Posterior vena cava (tissue), 2 donors: ENCODE results near the gene EDC4. TPM values are rescaled to one million over a fixed set of nuclear protein-coding genes. Genes with fewer than 3 reads are reported as not detected.
"Not testable (repeated sequence)": the region's sequence is repeated elsewhere in the genome, so short reads cannot be mapped to it uniquely, and the experiment has no call there.

Source experiments
- DNase-seq: peaks from one replicate; pipeline ENCODE4 v3.0.0-alpha.2; 2020; ENCODE audit warnings: low spot score
- intact Hi-C, 2 donors: fragments of 100-400 bp; cut with DNase I; formaldehyde crosslinking; loops; one replicate each; pipeline versions ENCODE4 v1.14.1 to v1.14.2; 2022 to 2023
- total RNA-seq, 2 donors: library from RNA; stranded (reverse); fragmentation: NEBNext Ultra II Directional; extraction: Animal tissue kit (Norgen Biotek cat#: 25700); gene quantifications; one replicate each; pipeline ENCODE4 v1.2.1, GENCODE V29; 2021
- donor health status: DM: yes; HTN: yes; CAD: no.
- donor health status: DM: yes; HTN: yes; CAD: no.

The EDC4 gene
- total RNA-seq, 2 donors from 2014 or later: 37.4 to 43.1 TPM

- DNase-seq: no peak
- intact Hi-C loops: no loop called here
Observed at GRCh38 chr16:67886387-67886786, 13.5 kb downstream of the EDC4 start.

- intact Hi-C loops: no loop called here
- no peak for DNase-seq
Observed at GRCh38 chr16:67888331-67888730, 15.5 kb downstream of the EDC4 start.

GRCh38 chr16:67892375-67892774, 19.5 kb downstream of the EDC4 start:
- intact Hi-C loops: no loop called here
- DNase-seq: no peak

GRCh38 chr16:67892899-67893742, 20.3 kb downstream of the EDC4 start, which contains the start of gene PSKH1:
PSKH1 (plus strand) TSS chr16:67893254; CDS start chr16:67908750, 15,496 bp downstream.
- intact Hi-C loops: no loop called here
- peak; percentile 99 for DNase-seq

GRCh38 chr16:67893743-67894399, 21.0 kb downstream of the EDC4 start:
- intact Hi-C loops: no loop called here
- no peak for DNase-seq

GRCh38 chr16:67897231-67897630, 24.4 kb downstream of the EDC4 start:
- intact Hi-C loops: loop anchor here in 1 of 2 donors (5.0 kb wide), 1 partner anchor 360 kb away; no protein-coding TSS in a partner anchor
- DNase-seq: no peak

- intact Hi-C loops: no loop called here
- DNase-seq: no peak
Observed at GRCh38 chr16:67901734-67902133, 28.9 kb downstream of the EDC4 start.

- no peak for DNase-seq
- intact Hi-C loops: no loop called here
Observed at GRCh38 chr16:67902831-67903230, 30.0 kb downstream of the EDC4 start.

- DNase-seq: no peak
- intact Hi-C loops: no loop called here
Observed at GRCh38 chr16:67907397-67908180, 34.7 kb downstream of the EDC4 start.

- intact Hi-C loops: no loop called here
- no peak for DNase-seq
Observed at GRCh38 chr16:67909056-67909742, 36.3 kb downstream of the EDC4 start.

- intact Hi-C loops: no loop called here
- DNase-seq: no peak
Observed at GRCh38 chr16:67910158-67910557, 37.3 kb downstream of the EDC4 start.

- intact Hi-C loops: no loop called here
- DNase-seq: no peak
Observed at GRCh38 chr16:67914758-67915495, 42.1 kb downstream of the EDC4 start.

GRCh38 chr16:67915496-67915769, 42.6 kb downstream of the EDC4 start:
- DNase-seq, intact Hi-C loops: not testable (repeated sequence)

- DNase-seq: no peak
- intact Hi-C loops: no loop called here
Observed at GRCh38 chr16:67915831-67916723, 43.2 kb downstream of the EDC4 start.

- intact Hi-C loops: no loop called here
- DNase-seq: no peak
Observed at GRCh38 chr16:67917140-67917851, 44.4 kb downstream of the EDC4 start.

GRCh38 chr16:67917852-67918236, 45.0 kb downstream of the EDC4 start:
- intact Hi-C loops: no loop called here
- DNase-seq: no peak

- no peak for DNase-seq
Observed at GRCh38 chr16:67919622-67920221, 46.9 kb downstream of the EDC4 start.

More at GRCh38 chr16:67919622-67920221, 46.9 kb downstream of the EDC4 start:
- intact Hi-C loops: no loop called here
